Astrocyte (in vitro differentiated cells and primary cell): ENCODE measurements around the gene DLGAP1. TPM values are rescaled to one million over a fixed set of nuclear protein-coding genes. Genes with fewer than 3 reads are reported as not detected.
A peak's percentile ranks its signal among the peaks of the same experiment; 100 is the strongest.

Source experiments
- DNase-seq: peaks from one replicate; pipeline ENCODE4 v3.0.0-alpha.2; 2010; ENCODE audit warnings: low read depth
- FAIRE-seq: peaks from 2 replicates; lab custom pipeline; 2011; peaks lifted over from hg19 to GRCh38; lab: Jason Lieb, UNC
- H2AFZ ChIP-seq: 2 replicates; pipeline ENCODE4 v1.6.0; 2012; ENCODE audit warnings: low read depth, low read length, inconsistent platforms
- H3K27ac ChIP-seq: 2 replicates; pipeline ENCODE4 v1.5.1; 2011; ENCODE audit warnings: low read depth, low read length, inconsistent platforms
- H3K27me3 ChIP-seq: 2 replicates; pipeline ENCODE4 v1.6.0; 2011; ENCODE audit warnings: low read length, inconsistent platforms; ENCODE audit not compliant: insufficient read depth
- H3K36me3 ChIP-seq: 2 replicates; pipeline ENCODE4 v1.5.1; 2011; ENCODE audit warnings: low read length, inconsistent platforms; ENCODE audit not compliant: insufficient read depth
- H3K4me1 ChIP-seq: 2 replicates; pipeline ENCODE4 v1.5.1; 2011; ENCODE audit warnings: low read length, inconsistent platforms; ENCODE audit not compliant: insufficient read depth
- H3K4me2 ChIP-seq: 2 replicates; pipeline ENCODE4 v1.6.0; 2012; ENCODE audit warnings: low read length, inconsistent platforms
- H3K4me3 ChIP-seq: 2 replicates; pipeline ENCODE4 v1.5.1; 2011; ENCODE audit warnings: low read depth, mild to moderate bottlenecking, low read length, inconsistent platforms; ENCODE audit not compliant: insufficient read depth
- H3K79me2 ChIP-seq: 2 replicates; pipeline ENCODE4 v1.6.0; 2012; ENCODE audit warnings: mild to moderate bottlenecking, low read length, inconsistent platforms; ENCODE audit not compliant: insufficient read depth
- H3K9ac ChIP-seq: 2 replicates; pipeline ENCODE4 v1.6.0; 2012; ENCODE audit warnings: mild to moderate bottlenecking, low read length, inconsistent platforms
- H3K9me3 ChIP-seq: 2 replicates; pipeline ENCODE4 v1.5.1; 2012; ENCODE audit warnings: low read depth, mild to moderate bottlenecking, low read length, inconsistent platforms; ENCODE audit not compliant: insufficient read depth
- H4K20me1 ChIP-seq: 2 replicates; pipeline ENCODE4 v1.6.0; 2012; ENCODE audit warnings: low read length, inconsistent platforms; ENCODE audit not compliant: insufficient read depth
- H3K27ac Mint-ChIP-seq: one replicate; pipeline ENCODE4 v1.8.0; 2021; ENCODE audit warnings: mild to moderate bottlenecking, mixed read lengths; ENCODE audit not compliant: unreplicated experiment
- H3K27me3 Mint-ChIP-seq: one replicate; pipeline ENCODE4 v1.8.0; 2021; ENCODE audit warnings: low read depth, mixed read lengths; ENCODE audit not compliant: unreplicated experiment
- H3K36me3 Mint-ChIP-seq: one replicate; pipeline ENCODE4 v1.8.0; 2021; ENCODE audit warnings: low read depth, mixed read lengths; ENCODE audit not compliant: unreplicated experiment
- H3K4me1 Mint-ChIP-seq: one replicate; pipeline ENCODE4 v1.8.0; 2021; ENCODE audit warnings: low read depth, mixed read lengths; ENCODE audit not compliant: unreplicated experiment
- H3K4me3 Mint-ChIP-seq: one replicate; pipeline ENCODE4 v1.8.0; 2021; ENCODE audit warnings: mild to moderate bottlenecking, moderate library complexity, mixed read lengths; ENCODE audit not compliant: unreplicated experiment
- H3K9me3 Mint-ChIP-seq: one replicate; pipeline ENCODE4 v1.8.0; 2021; ENCODE audit warnings: mild to moderate bottlenecking, mixed read lengths; ENCODE audit not compliant: unreplicated experiment
- CTCF ChIP-seq: IDR thresholded peaks from 2 replicates; pipeline ENCODE4 v1.5.1; 2011; ENCODE audit warnings: low read depth, mild to moderate bottlenecking, inconsistent platforms, low read length, moderate library complexity; ENCODE audit not compliant: insufficient read depth
- EZH2 ChIP-seq: IDR thresholded peaks from 2 replicates; pipeline ENCODE4 v1.6.1; 2012; ENCODE audit warnings: mild to moderate bottlenecking, low read length, inconsistent platforms; ENCODE audit not compliant: insufficient read depth
- total RNA-seq: library from RNA; stranded (reverse); gene quantifications from 2 replicates; pipeline ENCODE4 v1.2.1, GENCODE V29; 2021

Gene DLGAP1
- total RNA-seq, 1 donor from 2014 or later, result 2.3 TPM

DNA sequence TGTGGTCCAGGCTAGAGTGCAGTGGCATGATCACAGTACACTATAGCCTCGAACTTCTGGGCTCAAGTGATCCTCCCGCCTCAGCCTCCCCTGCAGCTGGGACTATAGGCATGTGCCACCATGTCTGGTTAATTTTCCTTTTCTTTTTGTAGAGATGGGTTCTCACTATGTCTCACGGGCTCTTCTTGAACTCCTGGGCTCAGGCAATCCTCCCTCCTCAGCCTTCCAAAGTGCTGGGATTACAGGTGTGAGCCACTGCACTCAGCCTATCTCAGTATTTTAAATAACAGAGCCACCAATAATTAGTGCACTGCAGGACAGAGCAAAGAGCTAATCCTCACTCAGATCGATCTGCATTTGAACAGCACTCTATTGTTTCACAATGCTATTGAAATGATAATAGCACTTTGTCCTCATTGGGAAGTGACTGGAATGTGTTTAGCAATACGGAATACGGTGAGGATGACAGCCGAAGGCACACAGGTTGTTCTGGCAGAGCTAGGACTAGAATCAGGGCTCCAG, 335.9 kb downstream of the DLGAP1 start:
- TF ChIP-seq CTCF (no peak), EZH2 (no peak)
- Histone ChIP-seq H4K20me1 (no peaks in the 10 kb centered on the region), H3K4me2 (no peak overlapping the region), H3K9ac (no peak overlapping the region), H3K4me1 (no peaks in the 10 kb centered on the region), H3K27me3 (no peaks in the 10 kb centered on the region), H3K27ac (no peak overlapping the region), H3K4me3 (no peak overlapping the region), H3K9me3 (no peaks in the 10 kb centered on the region), H3K79me2 (no peaks in the 10 kb centered on the region), H2AFZ (peak overlapping the region; percentile 7), H3K36me3 (no peaks in the 10 kb centered on the region)
- Mint-ChIP-seq H3K4me3 (no peak overlapping the region), H3K9me3 (peaks cover 2% of the 10 kb centered on the region), H3K4me1 (peaks cover 13% of the 10 kb centered on the region), H3K27ac (no peak overlapping the region), H3K27me3 (no peaks in the 10 kb centered on the region), H3K36me3 (no peaks in the 10 kb centered on the region)
- FAIRE-seq (no peak), DNase-seq (no peak)

DNA sequence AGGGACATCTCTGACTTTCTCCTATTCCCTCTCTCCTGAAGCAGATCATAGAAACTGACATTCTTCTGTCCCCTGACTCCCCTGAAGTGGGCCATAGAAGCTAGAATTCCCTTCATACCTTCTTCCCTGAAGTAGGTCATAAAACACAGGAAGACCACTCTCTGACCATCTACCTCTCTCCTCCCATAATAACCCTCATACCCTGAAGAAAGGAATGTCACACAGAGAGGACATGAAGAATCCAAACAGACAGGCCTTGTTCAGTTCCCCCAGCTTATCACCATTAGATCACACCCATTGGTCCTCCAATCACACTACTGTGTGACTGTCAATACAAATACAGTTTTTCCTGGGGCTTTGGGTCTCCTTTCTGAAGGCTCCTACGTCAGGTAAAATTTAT, 347.1 kb downstream of the DLGAP1 start:
- H3K4me3 Mint-ChIP-seq, result no peak overlapping the region
- no peak overlapping the region for H3K9ac ChIP-seq

More for the DNA sequence above, 347.1 kb downstream of the DLGAP1 start:
- Mint-ChIP-seq H3K27me3 (no peaks in the 10 kb centered on the region), H3K36me3 (no peaks in the 10 kb centered on the region), H3K9me3 (no peaks in the 10 kb centered on the region), H3K4me1 (peaks cover 12% of the 10 kb centered on the region), H3K27ac (no peak overlapping the region)
- no peak overlapping the region for H3K27ac ChIP-seq
- no peaks in the 10 kb centered on the region for H3K79me2 ChIP-seq
- H3K27me3 ChIP-seq, result no peaks in the 10 kb centered on the region
- no peaks in the 10 kb centered on the region for H4K20me1 ChIP-seq
- TF ChIP-seq EZH2 (no peak), CTCF (no peak)
- no peaks in the 10 kb centered on the region for H3K36me3 ChIP-seq
- no peak overlapping the region for H3K4me2 ChIP-seq
- H3K4me1 ChIP-seq, result no peaks in the 10 kb centered on the region
- no peak overlapping the region for H3K4me3 ChIP-seq
- DNase-seq (no peak), FAIRE-seq (no peak)
- H2AFZ ChIP-seq, result no peak overlapping the region
- no peaks in the 10 kb centered on the region for H3K9me3 ChIP-seq
